ENCODE results near the gene SULT2B1.

- no peak for TF ChIP-seq CTCF (IDR thresholded peaks at IDR 0.05; ENCODE audit: low read depth, low read length, missing input control)
- no peak for TF ChIP-seq TAF1 (conservative IDR thresholded peaks at IDR 0.05)
- no peak for TF ChIP-seq YY1 (IDR thresholded peaks at IDR 0.05)
Measured at GRCh38 chr19:48541813-48542212, 10.2 kb upstream of the SULT2B1 start.

All from liver (tissue), 3 donors.